HG03196 (cell line): ENCODE measurements around the gene DOCK8.
A peak's percentile ranks its signal among the peaks of the same experiment; 100 is the strongest.

Source experiments
- ATAC-seq: cut with Tn5 transposase; IDR thresholded peaks from one replicate; pipeline ENCODE4 v1.9.1; 2021; ENCODE audit not compliant: unreplicated experiment

The DOCK8 gene

DNA sequence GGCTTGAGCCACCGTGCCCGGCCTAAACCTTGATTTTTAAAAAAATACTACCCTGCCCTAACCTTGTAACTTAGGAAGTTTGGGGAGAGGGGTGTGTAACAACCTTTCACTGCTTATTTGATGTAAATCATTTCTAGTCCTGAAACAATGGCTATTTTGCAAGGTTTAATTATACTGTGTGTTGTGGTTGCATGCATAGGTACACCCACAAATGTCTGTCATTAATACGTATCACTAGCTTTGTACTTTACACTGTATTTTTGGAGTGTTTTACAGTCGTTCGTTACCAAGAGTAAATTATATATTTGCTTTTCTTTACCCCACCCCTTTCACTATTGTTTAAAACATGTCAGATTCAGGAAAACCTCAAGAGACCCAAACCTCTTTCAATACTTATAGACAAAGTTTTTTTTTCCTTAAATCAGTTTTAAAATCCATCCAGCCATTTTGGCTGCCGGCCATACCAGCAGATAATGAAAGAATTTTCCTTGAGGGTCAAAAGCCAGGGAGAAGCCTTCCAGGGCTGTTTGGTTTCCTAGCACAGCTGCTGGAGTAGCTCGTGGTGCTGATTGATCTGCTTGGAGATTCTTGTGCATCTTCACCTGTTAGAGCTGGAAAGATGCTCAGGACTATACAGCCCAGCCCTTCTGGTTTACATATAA is 50.7 kb downstream of the DOCK8 start:
- no peak for ATAC-seq

- no peak for ATAC-seq
Measured at GRCh38 chr9:266228-266627, 51.6 kb downstream of the DOCK8 start.

DNA sequence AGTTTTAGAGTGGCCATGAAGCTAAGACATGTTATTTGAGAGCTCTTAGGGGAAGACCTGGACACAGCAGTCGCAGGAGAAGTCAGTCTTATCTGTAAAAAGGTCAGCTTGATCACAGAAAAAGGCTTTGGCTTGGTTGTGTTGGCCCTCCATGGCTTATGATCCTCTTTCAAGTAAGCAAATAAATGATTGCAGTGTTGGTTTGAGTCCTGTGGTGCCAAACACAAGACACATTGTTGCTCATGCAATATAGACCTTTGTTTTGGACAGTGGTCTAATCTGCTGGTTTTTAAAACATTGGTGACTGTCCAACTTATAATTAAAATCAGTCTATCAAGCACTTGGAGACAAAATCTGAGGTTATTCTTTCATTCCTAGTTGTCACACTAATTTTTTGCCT is 54.0 kb downstream of the DOCK8 start:
- ATAC-seq = no peak

GRCh38 chr9:269081-269711 is 54.5 kb downstream of the DOCK8 start:
- ATAC-seq = no peak

GRCh38 chr9:270657-271237 is 56.1 kb downstream of the DOCK8 start:
- ATAC-seq = no peak

- ATAC-seq = peak; percentile 97
Measured at GRCh38 chr9:272251-273213, 57.9 kb downstream of the DOCK8 start.

GRCh38 chr9:274406-274805 is 59.7 kb downstream of the DOCK8 start:
- ATAC-seq = no peak

- ATAC-seq = no peak
Measured at GRCh38 chr9:277601-278295, 63.1 kb downstream of the DOCK8 start.

DNA sequence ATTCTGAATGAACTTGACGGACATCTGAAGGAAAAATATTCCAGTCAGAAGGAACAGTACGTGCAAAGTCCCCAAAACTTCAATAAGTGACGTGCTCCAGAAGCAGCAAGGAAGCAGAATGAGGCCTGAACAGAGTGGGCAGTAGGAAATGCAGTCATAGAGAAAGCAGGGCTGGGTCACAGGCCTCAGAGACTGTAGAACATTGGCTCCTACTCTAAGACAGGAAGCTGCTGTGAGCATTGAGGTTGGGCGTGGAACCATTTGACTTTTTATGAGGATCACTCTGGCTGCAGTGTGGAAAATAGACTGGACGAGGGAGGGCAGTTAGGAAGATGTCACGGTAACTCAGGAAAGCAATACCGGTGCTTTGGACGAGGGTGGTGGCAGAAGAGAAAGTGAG is 64.0 kb downstream of the DOCK8 start:
- peak; percentile 36 for ATAC-seq

DNA sequence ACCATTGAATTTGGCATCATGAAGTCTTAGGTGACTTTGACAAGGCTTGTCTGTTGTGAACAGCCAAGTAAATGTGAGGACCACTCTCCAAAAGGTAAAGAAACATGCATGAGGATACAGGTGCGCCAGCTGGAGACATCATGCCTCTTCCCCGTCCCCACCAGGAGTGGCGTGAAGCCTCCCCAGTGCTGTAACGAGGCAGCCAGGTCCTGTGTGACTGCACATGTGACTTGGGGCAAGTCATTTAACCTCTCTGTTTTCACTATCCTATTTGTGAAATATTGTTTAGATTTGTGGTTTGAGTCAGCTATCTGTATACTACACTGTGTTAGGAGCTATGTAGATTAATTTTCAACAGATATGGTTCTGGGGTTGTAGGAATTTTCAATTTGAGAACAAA is 65.0 kb downstream of the DOCK8 start:
- no peak for ATAC-seq

- ATAC-seq = no peak
Measured at GRCh38 chr9:281741-282645, 67.3 kb downstream of the DOCK8 start.

DNA sequence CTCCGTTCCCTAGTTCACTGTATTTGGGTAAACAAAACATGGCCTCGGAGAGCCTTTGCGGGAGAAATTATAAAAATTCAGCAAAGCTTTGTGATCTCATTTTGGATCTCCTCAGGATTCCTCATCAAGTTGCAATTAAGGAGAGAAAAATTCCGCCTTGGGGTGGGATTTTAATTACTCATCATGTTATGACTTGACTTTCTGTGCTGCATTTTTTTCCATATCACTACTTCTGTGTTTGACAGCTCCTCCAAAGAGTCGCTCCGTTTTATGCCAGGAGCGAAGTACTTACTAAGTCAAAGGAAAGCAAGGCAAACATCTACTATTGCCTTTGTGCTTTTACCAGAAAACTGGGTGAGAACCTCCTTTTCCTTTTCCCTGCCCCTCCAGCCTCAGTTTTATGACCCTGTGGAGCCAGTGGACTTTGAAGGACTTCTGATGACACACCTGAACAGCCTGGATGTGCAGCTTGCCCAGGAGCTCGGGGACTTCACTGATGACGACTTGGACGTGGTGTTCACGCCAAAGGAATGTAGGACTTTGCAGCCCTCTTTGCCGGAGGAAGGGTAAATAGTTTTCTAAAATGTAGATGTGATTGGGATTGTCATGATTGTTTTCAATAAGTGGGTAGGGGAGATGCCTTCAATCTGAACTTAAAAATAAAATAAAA is 71.5 kb downstream of the DOCK8 start:
- no peak for ATAC-seq

DNA sequence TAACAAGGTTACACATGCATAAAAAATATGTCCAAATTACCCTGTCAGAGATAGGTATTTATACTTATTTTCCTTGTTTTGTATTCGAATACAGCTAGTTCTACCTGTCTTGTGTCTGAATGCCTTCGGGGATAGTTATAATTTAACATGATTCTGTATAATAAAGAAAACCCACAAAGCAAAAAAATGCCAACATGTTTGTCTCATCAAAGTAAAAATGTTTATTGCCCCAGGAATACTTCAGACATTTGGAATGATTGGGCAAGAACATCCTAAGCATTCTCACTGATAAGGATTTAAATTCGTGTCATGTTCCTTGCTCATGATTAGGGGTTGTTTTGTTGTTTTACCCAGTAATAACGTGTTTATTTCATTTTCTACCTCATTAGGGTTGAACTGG is 74.5 kb downstream of the DOCK8 start:
- ATAC-seq = no peak

DNA sequence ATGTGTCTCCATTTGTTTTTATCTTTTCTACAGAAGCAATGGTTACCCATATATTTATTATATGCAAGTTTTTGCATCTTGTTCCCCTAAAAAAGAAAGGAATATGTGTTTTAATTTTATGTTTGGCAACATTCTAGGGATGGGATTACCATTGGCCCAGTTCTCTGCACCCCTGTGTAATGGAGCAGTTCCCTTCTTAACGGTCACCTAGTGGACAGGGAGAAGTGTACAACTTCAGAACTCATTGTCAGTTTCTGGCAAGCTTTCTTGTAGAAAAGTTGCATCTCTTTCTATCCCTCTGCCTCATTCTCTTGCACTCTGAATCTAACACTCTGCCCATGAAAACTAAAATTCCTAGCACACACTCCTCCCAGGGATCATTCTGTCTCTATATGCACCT is 78.2 kb downstream of the DOCK8 start:
- no peak for ATAC-seq

DNA sequence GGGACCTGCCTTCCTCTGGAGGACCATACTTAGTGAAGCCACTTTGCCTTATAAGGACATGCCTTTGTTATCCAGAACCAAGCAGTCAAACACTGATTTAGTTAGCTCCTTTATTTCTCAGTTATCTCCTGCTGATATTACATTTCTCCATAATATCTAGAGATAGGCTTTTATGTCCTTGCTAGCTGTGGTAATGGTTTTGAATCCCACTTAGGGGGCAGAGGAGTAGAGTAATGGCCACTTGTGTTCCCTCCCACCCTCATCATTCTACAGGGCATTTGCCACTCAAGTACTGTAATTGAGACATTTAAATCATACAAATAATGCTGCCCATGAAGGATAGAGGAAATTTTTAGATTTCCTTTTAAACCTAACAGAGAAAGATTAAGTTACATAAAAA is 80.9 kb downstream of the DOCK8 start:
- no peak for ATAC-seq

DNA sequence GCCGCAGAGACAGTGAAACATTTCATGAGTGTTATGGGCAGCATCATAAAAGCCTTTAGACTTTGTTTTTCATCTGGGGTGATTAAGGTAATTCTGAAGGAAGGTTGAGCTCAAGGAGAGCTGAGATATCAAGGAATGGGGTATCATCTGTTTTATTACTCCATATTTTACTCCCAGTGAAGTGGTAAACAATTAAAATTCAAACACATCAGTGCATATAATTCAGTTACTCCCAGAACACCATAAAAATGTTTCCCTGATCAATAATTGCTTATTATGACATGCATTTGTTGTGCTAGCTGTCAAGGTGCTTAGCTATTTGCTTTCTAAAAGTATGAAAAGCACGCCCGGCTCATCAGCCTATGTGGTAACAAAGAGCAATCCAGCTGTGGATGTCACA is 81.7 kb downstream of the DOCK8 start:
- ATAC-seq = no peak

DNA sequence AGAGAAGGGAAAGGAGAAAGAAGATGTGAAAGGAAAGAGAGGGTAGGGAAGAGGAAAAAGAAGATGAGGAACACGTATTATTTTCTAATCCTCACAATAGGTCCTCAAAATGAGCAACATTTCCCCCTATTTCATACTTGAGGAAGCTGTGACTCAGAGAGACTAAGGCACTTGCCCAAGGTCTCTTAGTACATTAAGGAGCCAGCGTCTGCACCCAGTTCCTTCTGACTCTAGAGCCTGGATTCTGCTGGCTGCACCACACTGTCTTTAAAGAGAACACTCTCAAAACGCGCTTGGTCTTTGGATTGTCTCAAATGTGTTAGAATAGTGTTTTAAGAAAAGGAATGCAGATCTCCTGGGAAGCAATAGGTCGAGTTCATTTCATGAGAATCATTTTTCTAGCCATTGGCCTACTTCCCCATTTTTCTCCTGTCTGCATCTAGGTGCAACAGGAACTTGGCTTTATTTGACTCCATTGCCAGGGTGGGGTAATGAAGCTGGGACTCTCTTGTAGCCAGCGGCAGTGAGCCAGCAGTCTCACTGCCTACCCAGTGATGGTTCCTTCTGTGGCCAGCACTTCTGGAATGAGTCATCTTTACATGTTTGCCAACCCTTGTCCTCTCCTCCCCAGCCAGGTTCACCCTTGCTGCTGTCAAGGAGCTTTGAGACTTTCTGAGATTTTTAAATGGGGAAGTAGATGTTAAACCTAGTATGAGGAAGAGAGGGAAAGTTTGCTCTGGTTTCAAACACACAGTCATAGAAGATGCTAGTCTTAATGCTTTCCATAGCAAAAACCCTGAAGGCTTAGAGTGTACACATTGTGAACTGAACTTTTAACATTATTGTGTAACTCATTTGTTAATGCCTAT is 82.7 kb downstream of the DOCK8 start:
- peak; percentile 97 for ATAC-seq

DNA sequence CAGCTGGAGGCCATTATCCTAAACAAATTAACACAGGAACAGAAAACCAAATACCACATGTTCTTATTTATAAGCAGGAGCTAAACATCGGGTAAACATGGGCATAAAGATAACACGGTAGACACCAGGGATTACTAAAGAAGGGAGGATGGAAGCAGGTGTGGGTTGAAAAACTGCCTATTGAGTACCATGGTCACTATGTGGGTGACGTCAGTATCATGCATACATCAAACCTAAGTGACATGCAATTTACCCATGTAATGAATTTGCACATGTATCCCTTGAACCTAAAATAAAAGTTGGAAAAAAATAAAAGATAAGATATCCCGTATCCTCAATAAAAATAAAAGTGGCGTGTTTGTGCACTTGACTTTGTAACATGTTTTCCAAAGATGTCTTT is 88.8 kb downstream of the DOCK8 start:
- ATAC-seq = no peak
